H9 (cell line): ENCODE measurements around the gene BLOC1S1. TPM values are rescaled to one million over a fixed set of nuclear protein-coding genes. Genes with fewer than 3 reads are reported as not detected.

Experiments
- DNase-seq: peaks from one replicate; pipeline ENCODE4 v3.0.0-alpha.2; 2017
- H2AFZ ChIP-seq: one replicate; pipeline ENCODE4 v1.6.1; 2013; ENCODE audit warnings: mild to moderate bottlenecking, low read length, control low read depth, moderate library complexity
- H2AK5ac ChIP-seq: 2 replicates; pipeline ENCODE4 v1.6.1; 2013; ENCODE audit warnings: low read length, control low read depth, mixed read lengths; ENCODE audit not compliant: insufficient read length
- H2BK120ac ChIP-seq: one replicate; pipeline ENCODE4 v1.6.1; 2013; ENCODE audit warnings: low read depth, mild to moderate bottlenecking, low read length, control low read depth, inconsistent platforms; ENCODE audit not compliant: poor library complexity, severe bottlenecking
- H2BK12ac ChIP-seq: 2 replicates; pipeline ENCODE4 v1.6.1; 2013; ENCODE audit warnings: low read length, control low read depth, mixed read lengths, low read depth; ENCODE audit not compliant: insufficient read length
- H2BK15ac ChIP-seq: 2 replicates; pipeline ENCODE4 v1.6.1; 2013; ENCODE audit warnings: low read depth, low read length, control low read depth
- H2BK20ac ChIP-seq: one replicate; pipeline ENCODE4 v1.6.1; 2013; ENCODE audit warnings: low read depth, mild to moderate bottlenecking, low read length, control low read depth, inconsistent platforms; ENCODE audit not compliant: poor library complexity, severe bottlenecking
- H2BK5ac ChIP-seq: 2 replicates; pipeline ENCODE4 v1.6.1; 2013; ENCODE audit warnings: low read length, control low read depth, mixed read lengths; ENCODE audit not compliant: insufficient read length
- H3K14ac ChIP-seq: 2 replicates; pipeline ENCODE4 v1.6.1; 2013; ENCODE audit warnings: low read length, control low read depth; ENCODE audit not compliant: insufficient read depth
- H3K18ac ChIP-seq: 2 replicates; pipeline ENCODE4 v1.6.1; 2013; ENCODE audit warnings: low read depth, mild to moderate bottlenecking, mixed read lengths, low read length, control low read depth; ENCODE audit not compliant: insufficient read length
- H3K23ac ChIP-seq: 2 replicates; pipeline ENCODE4 v1.6.1; 2013; ENCODE audit warnings: low read length, control low read depth, mixed read lengths, low read depth; ENCODE audit not compliant: insufficient read length
- H3K23me2 ChIP-seq: 2 replicates; pipeline ENCODE4 v1.6.1; 2013; ENCODE audit warnings: low read depth, mild to moderate bottlenecking, mixed read lengths, low read length, control low read depth; ENCODE audit not compliant: insufficient read length, poor library complexity, severe bottlenecking
- H3K27ac ChIP-seq: 2 replicates; pipeline ENCODE4 v1.5.1; 2013; ENCODE audit warnings: low read length, control low read depth, mixed read lengths, low read depth; ENCODE audit not compliant: insufficient read length
- H3K27me3 ChIP-seq: 2 replicates; pipeline ENCODE4 v1.6.1; 2013; ENCODE audit warnings: low read length, control low read depth, inconsistent platforms; ENCODE audit not compliant: insufficient read depth
- H3K4ac ChIP-seq: 2 replicates; pipeline ENCODE4 v1.6.1; 2013; ENCODE audit warnings: low read depth, mild to moderate bottlenecking, control low read depth, inconsistent platforms, low read length, moderate library complexity
- H3K4me1 ChIP-seq: 2 replicates; pipeline ENCODE4 v1.6.1; 2013; ENCODE audit warnings: low read length, control low read depth, inconsistent platforms; ENCODE audit not compliant: insufficient read depth
- H3K4me2 ChIP-seq: 2 replicates; pipeline ENCODE4 v1.6.1; 2013; ENCODE audit warnings: low read length, control low read depth, mixed read lengths; ENCODE audit not compliant: insufficient read length, insufficient read depth
- H3K56ac ChIP-seq: 2 replicates; pipeline ENCODE4 v1.6.1; 2013; ENCODE audit warnings: low read depth, mild to moderate bottlenecking, mixed read lengths, low read length, control low read depth; ENCODE audit not compliant: insufficient read length
- H3K79me1 ChIP-seq: 2 replicates; pipeline ENCODE4 v1.6.1; 2013; ENCODE audit warnings: low read depth, mild to moderate bottlenecking, moderate library complexity, low read length, control low read depth, inconsistent platforms; ENCODE audit not compliant: insufficient read depth, poor library complexity, severe bottlenecking
- H3K79me2 ChIP-seq: 2 replicates; pipeline ENCODE4 v1.6.1; 2013; ENCODE audit warnings: low read length, control low read depth, inconsistent platforms; ENCODE audit not compliant: insufficient read depth
- H3K9ac ChIP-seq: 2 replicates; pipeline ENCODE4 v1.6.1; 2013; ENCODE audit warnings: low read length, control low read depth, mixed read lengths; ENCODE audit not compliant: insufficient read length; ENCODE audit errors: extremely low read depth
- H3K9me3 ChIP-seq: one replicate; pipeline ENCODE4 v1.6.1; 2013; ENCODE audit warnings: low read depth, low read length, inconsistent platforms; ENCODE audit not compliant: control insufficient read depth
- H3T11ph ChIP-seq: one replicate; pipeline ENCODE4 v1.6.1; 2013; ENCODE audit warnings: mild to moderate bottlenecking, low read length, control low read depth, inconsistent platforms
- H4K20me1 ChIP-seq: one replicate; pipeline ENCODE4 v1.6.1; 2013; ENCODE audit not compliant: control insufficient read depth, insufficient read length, insufficient read depth
- H4K5ac ChIP-seq: 2 replicates; pipeline ENCODE4 v1.6.1; 2013; ENCODE audit warnings: low read depth, mild to moderate bottlenecking, mixed read lengths, low read length, control low read depth; ENCODE audit not compliant: insufficient read length
- H4K8ac ChIP-seq: replicated peaks from 2 replicates; pipeline ENCODE4 v1.6.1; 2013; ENCODE audit warnings: low read length, control low read depth, mixed read lengths, low read depth; ENCODE audit not compliant: insufficient read length
- H4K91ac ChIP-seq: 2 replicates; pipeline ENCODE4 v1.6.1; 2013; ENCODE audit warnings: low read depth, mild to moderate bottlenecking, moderate library complexity, mixed read lengths, low read length, control low read depth; ENCODE audit not compliant: insufficient read length
- H3K27ac Mint-ChIP-seq, 3 experiments: 2 replicates in 2 of 3; 3 replicates in 1 of 3; pipeline ENCODE4 v1.8.0; 2020 to 2021; ENCODE audit warnings: mixed read lengths in 3 of 3, mild to moderate bottlenecking in 1 of 3, moderate library complexity in 1 of 3
- H3K27me3 Mint-ChIP-seq: 2 replicates; pipeline ENCODE4 v1.8.0; 2021; ENCODE audit warnings: low read depth, mild to moderate bottlenecking, moderate library complexity, mixed read lengths
- H3K36me3 Mint-ChIP-seq, 3 experiments: 2 replicates in 2 of 3; 3 replicates in 1 of 3; pipeline ENCODE4 v1.8.0; 2020 to 2021; ENCODE audit warnings: low read depth in 3 of 3, mixed read lengths in 3 of 3; ENCODE audit not compliant: insufficient read depth in 1 of 3
- H3K4me1 Mint-ChIP-seq, 2 experiments: 2 replicates each; pipeline ENCODE4 v1.8.0; 2020; ENCODE audit warnings: mixed read lengths in 2 of 2
- H3K4me3 Mint-ChIP-seq, 2 experiments: 2 replicates in 1 of 2; 3 replicates in 1 of 2; pipeline ENCODE4 v1.8.0; 2020 to 2021; ENCODE audit warnings: mild to moderate bottlenecking in 2 of 2, mixed read lengths in 2 of 2, moderate library complexity in 1 of 2
- H3K9me3 Mint-ChIP-seq, 2 experiments: 2 replicates in 1 of 2; 3 replicates in 1 of 2; pipeline ENCODE4 v1.8.0; 2020; ENCODE audit warnings: mild to moderate bottlenecking in 2 of 2, mixed read lengths in 2 of 2, moderate library complexity in 1 of 2
- WGBS: extraction: QIAGEN DNeasy Blood & Tissue Kit; methylation state at CpG from one replicate; pipeline ENCODE4 v1.1.7; 2013; ENCODE audit warnings: missing lambda C conversion rate, low lambda C conversion rate, mixed read lengths; ENCODE audit not compliant: insufficient read length; ENCODE audit errors: extremely low coverage; 5-methylcytosine and 5-hydroxymethylcytosine counted together
- total RNA-seq: library from RNA; stranded (reverse); gene quantifications from 2 replicates; pipeline ENCODE4 v1.2.1, GENCODE V29; 2021
- TF ChIP-seq, protein P1 (sequence below): fragments of 200-600 bp; sonication (generic); conservative IDR thresholded peaks from 3 replicates; pipeline ENCODE4 v1.8.0; 2021; ENCODE audit warnings: antibody characterized with exemption, mild to moderate bottlenecking

BLOC1S1 gene
- total RNA-seq, 1 experiment from 2014 or later, result 108 TPM

DNA sequence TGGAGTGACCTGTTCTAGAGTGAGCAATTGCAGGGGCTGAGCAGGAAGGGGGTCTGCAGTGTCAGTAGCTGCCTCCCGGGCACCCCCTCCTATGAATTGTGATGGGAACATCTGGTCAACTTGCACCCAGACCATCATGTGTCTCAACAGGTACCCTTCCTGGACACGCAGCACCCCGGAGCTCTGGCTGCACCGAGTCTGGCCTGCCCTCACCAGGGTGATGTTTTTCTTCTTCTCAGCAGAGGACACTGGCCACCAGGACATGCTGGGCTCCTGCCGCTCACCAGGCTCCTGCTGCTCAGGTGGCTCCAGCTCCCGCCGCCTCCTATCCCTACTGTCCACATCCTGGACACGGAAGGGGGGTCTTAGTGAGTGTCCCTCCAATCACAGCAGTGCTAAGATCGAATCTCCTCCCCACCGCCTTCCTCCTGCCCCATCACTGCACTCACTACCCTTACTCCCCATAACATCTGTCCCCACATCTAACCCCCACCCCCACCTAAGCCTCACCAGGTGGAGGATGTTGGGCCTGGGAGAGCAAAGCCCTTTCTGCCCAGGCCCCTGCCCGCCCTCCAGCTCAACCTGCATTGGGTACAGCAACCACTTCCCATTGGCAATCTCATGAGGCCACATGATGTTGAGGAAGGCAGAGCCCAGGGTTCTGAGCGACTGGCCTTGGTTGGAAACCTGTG is 23.1 kb upstream of the BLOC1S1 start:
- Mint-ChIP-seq H3K4me3 (no peak overlapping the region), H3K27ac (peak overlapping the region in 1 of 3 experiments; percentile 6; a peak in 1 of 7 replicates), H3K36me3 (peaks cover 37 to 69% (median 57%) of the 10 kb centered on the region in 3 experiments), H3K27me3 (no peaks in the 10 kb centered on the region), H3K9me3 (no peaks in the 10 kb centered on the region), H3K4me1 (no peaks in the 10 kb centered on the region)
- Histone ChIP-seq H2BK20ac (no peak overlapping the region), H2AK5ac (no peak overlapping the region), H3K14ac (no peak overlapping the region), H3K23ac (no peak overlapping the region), H2BK15ac (no peak overlapping the region), H2AFZ (no peak overlapping the region), H3K9ac (no peak overlapping the region), H3K9me3 (no peaks in the 10 kb centered on the region), H2BK12ac (no peak overlapping the region), H2BK120ac (no peak overlapping the region), H3K23me2 (no peaks in the 10 kb centered on the region), H3K27me3 (no peaks in the 10 kb centered on the region), H3T11ph (no peak overlapping the region), H2BK5ac (no peak overlapping the region), H4K5ac (no peak overlapping the region), H4K91ac (no peak overlapping the region), H4K20me1 (no peaks in the 10 kb centered on the region), H3K4me2 (no peak overlapping the region), H3K18ac (no peak overlapping the region), H3K56ac (no peak overlapping the region), H3K79me2 (no peaks in the 10 kb centered on the region), H3K79me1 (no peaks in the 10 kb centered on the region), H3K4ac (no peak overlapping the region), H3K27ac (no peak overlapping the region), H4K8ac (no peak overlapping the region), H3K4me1 (no peaks in the 10 kb centered on the region)
- no peak for DNase-seq
- WGBS, result no CpG with 5 or more reads among the region's 12 CpGs
- TF ChIP-seq, protein P1, sequence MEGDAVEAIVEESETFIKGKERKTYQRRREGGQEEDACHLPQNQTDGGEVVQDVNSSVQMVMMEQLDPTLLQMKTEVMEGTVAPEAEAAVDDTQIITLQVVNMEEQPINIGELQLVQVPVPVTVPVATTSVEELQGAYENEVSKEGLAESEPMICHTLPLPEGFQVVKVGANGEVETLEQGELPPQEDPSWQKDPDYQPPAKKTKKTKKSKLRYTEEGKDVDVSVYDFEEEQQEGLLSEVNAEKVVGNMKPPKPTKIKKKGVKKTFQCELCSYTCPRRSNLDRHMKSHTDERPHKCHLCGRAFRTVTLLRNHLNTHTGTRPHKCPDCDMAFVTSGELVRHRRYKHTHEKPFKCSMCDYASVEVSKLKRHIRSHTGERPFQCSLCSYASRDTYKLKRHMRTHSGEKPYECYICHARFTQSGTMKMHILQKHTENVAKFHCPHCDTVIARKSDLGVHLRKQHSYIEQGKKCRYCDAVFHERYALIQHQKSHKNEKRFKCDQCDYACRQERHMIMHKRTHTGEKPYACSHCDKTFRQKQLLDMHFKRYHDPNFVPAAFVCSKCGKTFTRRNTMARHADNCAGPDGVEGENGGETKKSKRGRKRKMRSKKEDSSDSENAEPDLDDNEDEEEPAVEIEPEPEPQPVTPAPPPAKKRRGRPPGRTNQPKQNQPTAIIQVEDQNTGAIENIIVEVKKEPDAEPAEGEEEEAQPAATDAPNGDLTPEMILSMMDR, result no peak
